GM12801 (cell line): ENCODE results near the gene LAX1.

ENCODE experiments used
- CTCF ChIP-seq: IDR thresholded peaks from one replicate; pipeline ENCODE4 v1.5.1; 2011; ENCODE audit warnings: control low read depth; ENCODE audit not compliant: insufficient read length; ENCODE audit errors: extremely low read depth

The LAX1 gene

GRCh38 chr1:203776636-203777035 is 11.7 kb downstream of the LAX1 start:
- TF ChIP-seq CTCF = no peak

DNA sequence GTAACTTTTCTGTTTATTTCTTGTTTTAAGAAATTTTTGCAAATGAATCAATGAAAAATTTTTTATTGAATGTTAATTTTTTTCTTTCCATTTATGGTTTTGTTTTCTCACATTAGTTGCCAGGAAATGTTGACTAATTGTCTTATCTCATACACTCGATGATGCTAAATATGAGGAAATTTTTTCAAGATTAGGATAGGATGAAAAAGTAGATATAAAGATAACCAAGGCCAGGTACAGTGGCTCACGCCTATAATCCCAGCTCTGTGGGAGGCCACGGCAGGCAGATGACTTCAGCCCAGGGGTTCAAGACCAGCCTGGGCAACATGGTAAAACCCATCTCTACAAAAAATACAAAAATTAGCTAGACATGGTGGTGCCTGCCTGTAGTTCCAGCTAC is 12.6 kb downstream of the LAX1 start:
- TF ChIP-seq CTCF = no peak

DNA sequence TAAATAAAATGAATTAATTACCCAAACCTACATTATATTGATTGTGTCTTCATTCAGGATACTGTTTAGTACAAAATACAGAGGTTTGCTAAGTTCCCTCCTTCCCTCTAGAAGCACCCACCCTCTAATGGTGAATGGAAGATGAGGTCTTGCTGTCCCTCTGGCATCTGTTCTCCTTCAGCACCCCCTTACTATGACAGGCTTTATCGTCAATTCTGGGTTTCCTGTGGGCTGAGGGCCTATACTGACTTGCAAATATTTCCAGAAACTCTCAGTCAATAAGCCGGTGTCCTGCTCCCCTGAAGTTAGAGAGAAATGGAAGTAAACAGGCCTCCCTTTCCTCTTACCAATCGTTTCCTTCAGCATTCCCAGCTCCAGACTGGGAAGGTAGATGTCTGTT is 13.2 kb downstream of the LAX1 start:
- TF ChIP-seq CTCF = no peak

GRCh38 chr1:203778789-203779188 is 13.8 kb downstream of the LAX1 start:
- TF ChIP-seq CTCF = no peak

DNA sequence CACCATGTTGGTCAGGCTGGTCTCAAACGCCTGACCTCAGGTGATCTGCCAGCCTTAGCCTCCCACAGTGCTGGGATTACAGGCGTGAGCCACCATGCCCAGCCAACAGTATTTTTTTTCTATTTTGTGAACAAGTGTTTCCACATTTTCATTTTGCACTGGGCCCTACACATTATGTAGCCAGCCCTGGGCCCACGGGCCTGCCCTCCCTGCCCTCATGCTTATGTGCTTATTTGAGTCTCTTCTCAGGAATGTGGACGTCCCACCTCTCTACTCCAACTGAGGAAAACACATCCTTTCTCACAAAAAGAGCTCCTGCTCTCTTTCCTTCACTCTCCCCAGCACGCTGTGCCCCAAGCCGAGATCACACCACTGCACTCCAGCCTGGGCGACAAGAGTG is 17.0 kb downstream of the LAX1 start:
- no peak for TF ChIP-seq CTCF

- no peak for TF ChIP-seq CTCF
Measured at GRCh38 chr1:203789966-203790365, 25.0 kb downstream of the LAX1 start.

- TF ChIP-seq CTCF = no peak
Measured at GRCh38 chr1:203791498-203791897, 26.5 kb downstream of the LAX1 start.

- no peak for TF ChIP-seq CTCF
Measured at GRCh38 chr1:203792486-203792885, 27.5 kb downstream of the LAX1 start.
